GM13976 (cell line): Measurements from ENCODE around the gene YLPM1.

ENCODE experiments used
- DNase-seq: peaks from one replicate; pipeline ENCODE4 v3.0.0; 2012; ENCODE audit warnings: low spot score
- CTCF ChIP-seq: IDR thresholded peaks from 2 replicates; pipeline ENCODE4 v1.5.1; 2012; ENCODE audit warnings: borderline replicate concordance, mild to moderate bottlenecking; ENCODE audit not compliant: insufficient read depth; ENCODE audit errors: extremely low read depth, missing control alignments, control extremely low read depth
- in situ Hi-C: fragments of 300-500 bp; cut with MboI; formaldehyde crosslinking; loops from one replicate; pipeline ENCODE4 v1.12.0; 2022; ENCODE audit warnings: low sequenced_read_pairs, mixed read lengths, inconsistent platforms; ENCODE audit not compliant: unreplicated experiment

Gene YLPM1

GRCh38 chr14:74762917-74763802 is at the start of gene YLPM1:
Gene YLPM1 (plus strand): TSS chr14:74763316. CDS start chr14:74763490, 174 bp downstream.
- peak; percentile 65 for TF ChIP-seq CTCF
- peak; percentile 95 for DNase-seq
- in situ Hi-C loops = no loop called here

GRCh38 chr14:74713395-74713735 is 49.8 kb upstream of the YLPM1 start:
- no peak for DNase-seq
- in situ Hi-C loops = no loop called here
- TF ChIP-seq CTCF = no peak

- in situ Hi-C loops = no loop called here
- TF ChIP-seq CTCF = no peak
- no peak for DNase-seq
Observed at GRCh38 chr14:74720526-74720925, 42.6 kb upstream of the YLPM1 start.

GRCh38 chr14:74723134-74723533 is 40.0 kb upstream of the YLPM1 start:
- DNase-seq = no peak
- no peak for TF ChIP-seq CTCF
- in situ Hi-C loops = no loop called here

- in situ Hi-C loops = no loop called here
- no peak for TF ChIP-seq CTCF
- DNase-seq = no peak
Observed at GRCh38 chr14:74732387-74732786, 30.7 kb upstream of the YLPM1 start.

- DNase-seq = no peak
- in situ Hi-C loops = no loop called here
- TF ChIP-seq CTCF = no peak
Observed at GRCh38 chr14:74733221-74733620, 29.9 kb upstream of the YLPM1 start.
